Measurements from ENCODE around the gene C6orf52.

The C6orf52 gene

DNA sequence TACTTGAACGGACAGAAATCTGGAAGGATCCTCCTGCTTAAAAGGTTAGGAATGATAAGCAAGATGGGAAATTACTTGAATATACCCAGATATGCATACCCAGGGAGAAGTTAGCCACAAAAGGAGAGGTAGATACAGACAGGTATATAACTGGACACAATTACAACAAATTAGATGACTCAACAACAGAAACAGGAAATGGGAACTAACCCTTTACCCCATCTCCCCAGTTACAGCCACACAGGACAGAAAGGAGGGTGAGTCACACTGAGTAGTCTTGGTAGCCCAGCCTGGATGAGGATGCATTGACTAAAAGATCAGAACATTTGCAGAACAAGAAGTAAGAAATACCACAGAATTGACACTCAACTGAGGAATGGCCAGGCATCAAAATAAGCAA lies 61.2 kb downstream of the C6orf52 start:
- TF ChIP-seq, protein P1, sequence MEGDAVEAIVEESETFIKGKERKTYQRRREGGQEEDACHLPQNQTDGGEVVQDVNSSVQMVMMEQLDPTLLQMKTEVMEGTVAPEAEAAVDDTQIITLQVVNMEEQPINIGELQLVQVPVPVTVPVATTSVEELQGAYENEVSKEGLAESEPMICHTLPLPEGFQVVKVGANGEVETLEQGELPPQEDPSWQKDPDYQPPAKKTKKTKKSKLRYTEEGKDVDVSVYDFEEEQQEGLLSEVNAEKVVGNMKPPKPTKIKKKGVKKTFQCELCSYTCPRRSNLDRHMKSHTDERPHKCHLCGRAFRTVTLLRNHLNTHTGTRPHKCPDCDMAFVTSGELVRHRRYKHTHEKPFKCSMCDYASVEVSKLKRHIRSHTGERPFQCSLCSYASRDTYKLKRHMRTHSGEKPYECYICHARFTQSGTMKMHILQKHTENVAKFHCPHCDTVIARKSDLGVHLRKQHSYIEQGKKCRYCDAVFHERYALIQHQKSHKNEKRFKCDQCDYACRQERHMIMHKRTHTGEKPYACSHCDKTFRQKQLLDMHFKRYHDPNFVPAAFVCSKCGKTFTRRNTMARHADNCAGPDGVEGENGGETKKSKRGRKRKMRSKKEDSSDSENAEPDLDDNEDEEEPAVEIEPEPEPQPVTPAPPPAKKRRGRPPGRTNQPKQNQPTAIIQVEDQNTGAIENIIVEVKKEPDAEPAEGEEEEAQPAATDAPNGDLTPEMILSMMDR (IDR thresholded peaks at IDR 0.05; ENCODE audit: borderline replicate concordance, control extremely low read depth, extremely low read depth, insufficient read depth, missing control alignments): no peak
- peak; percentile 52 for DNase-seq (ENCODE audit: low spot score)
- in situ Hi-C loops (cut with MboI; ENCODE audit: low sequenced_read_pairs, unreplicated experiment): no loop called here

DNA sequence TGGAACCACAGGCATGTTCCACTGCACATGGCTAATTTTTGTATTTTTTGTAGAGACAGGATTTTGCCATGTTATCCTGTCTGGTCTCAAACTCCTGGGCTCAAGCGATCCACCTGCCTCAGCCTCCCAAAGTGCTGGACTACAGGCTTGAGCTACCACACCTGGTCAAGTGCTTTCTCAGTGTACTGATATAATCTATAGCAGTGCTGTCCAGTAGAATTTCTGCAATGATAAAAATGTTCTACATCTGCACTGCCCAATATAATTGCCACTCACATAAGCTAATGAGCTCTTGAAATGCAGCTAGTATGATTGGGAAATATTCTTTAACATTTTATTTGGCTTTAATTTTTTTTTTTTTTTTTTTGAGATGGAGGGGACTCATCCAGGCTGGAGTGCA lies 64.2 kb downstream of the C6orf52 start:
- in situ Hi-C loops (cut with MboI; ENCODE audit: low sequenced_read_pairs, unreplicated experiment): no loop called here
- DNase-seq (ENCODE audit: low spot score): no peak
- TF ChIP-seq, protein P1 (IDR thresholded peaks at IDR 0.05; ENCODE audit: borderline replicate concordance, control extremely low read depth, extremely low read depth, insufficient read depth, missing control alignments): no peak

DNA sequence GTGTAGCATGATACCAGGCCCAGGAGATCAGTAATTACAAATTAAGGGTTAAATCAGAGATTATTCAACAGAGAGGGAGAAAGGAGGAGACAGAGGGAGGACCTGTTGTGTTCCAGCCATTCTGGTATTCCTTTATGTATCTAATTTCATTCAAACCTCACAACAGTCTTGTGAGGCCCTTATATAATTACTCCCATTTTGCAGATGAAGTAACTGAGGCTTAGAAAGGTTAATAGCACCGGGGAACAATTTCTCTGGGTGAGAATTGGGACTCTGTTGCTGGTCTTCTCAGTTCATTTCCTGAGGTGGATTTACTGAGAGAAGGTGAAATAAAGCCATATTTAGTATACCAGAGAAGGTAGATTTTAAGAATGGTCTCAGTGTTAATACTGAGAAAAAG lies 66.6 kb downstream of the C6orf52 start:
- in situ Hi-C loops (cut with MboI; ENCODE audit: low sequenced_read_pairs, unreplicated experiment): no loop called here
- no peak for DNase-seq (ENCODE audit: low spot score)
- TF ChIP-seq, protein P1 (IDR thresholded peaks at IDR 0.05; ENCODE audit: borderline replicate concordance, control extremely low read depth, extremely low read depth, insufficient read depth, missing control alignments): no peak

DNA sequence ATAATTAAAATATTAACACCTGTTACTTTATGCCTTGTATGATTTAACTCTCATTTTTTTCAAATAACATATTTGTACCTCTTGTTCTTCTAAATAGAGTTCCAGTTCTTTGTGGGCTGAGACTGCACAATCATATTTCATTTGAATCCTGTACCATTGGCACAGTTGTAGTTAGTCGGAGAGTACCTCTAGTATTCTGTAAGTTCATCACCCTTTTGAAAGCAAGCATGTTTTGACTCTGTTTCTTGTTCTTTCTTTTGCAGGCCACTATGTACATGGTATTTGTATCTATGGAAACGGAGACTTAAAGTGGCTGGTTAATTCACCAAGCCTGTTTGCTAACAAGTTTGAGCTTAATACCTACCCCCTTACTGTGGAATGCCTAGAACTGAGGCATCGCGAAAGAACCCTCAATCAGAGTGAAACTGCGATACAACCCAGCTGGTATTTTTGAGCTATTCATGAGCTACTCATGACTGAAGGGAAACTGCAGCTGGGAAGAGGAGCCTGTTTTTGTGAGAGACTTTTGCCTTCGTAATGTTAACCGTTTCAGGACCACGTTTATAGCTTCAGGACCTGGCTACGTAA lies 68.2 kb downstream of the C6orf52 start:
- in situ Hi-C loops (cut with MboI; ENCODE audit: low sequenced_read_pairs, unreplicated experiment): no loop called here
- DNase-seq (ENCODE audit: low spot score): no peak
- TF ChIP-seq, protein P1 (IDR thresholded peaks at IDR 0.05; ENCODE audit: borderline replicate concordance, control extremely low read depth, extremely low read depth, insufficient read depth, missing control alignments): no peak

DNA sequence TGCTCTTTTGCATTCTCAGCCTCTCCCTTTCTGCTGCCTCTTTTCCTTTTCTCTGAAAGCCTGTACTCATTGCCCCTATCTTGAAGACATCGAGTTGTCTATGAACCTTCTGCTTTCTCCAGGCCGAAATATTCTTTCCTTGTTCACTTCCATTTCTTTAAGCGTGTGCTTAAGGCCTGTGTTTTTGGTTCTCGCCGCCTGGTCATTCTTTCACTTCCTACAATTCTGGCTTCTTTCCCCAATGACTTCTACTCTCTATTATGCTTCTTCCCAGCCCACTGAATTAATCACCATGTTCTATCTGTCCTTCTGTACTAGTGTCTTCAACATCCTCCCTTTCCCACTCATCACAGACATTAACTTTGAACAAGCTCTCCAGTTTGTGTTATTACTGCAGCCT lies 69.6 kb downstream of the C6orf52 start:
- TF ChIP-seq, protein P1 (IDR thresholded peaks at IDR 0.05; ENCODE audit: borderline replicate concordance, control extremely low read depth, extremely low read depth, insufficient read depth, missing control alignments): no peak
- in situ Hi-C loops (cut with MboI; ENCODE audit: low sequenced_read_pairs, unreplicated experiment): no loop called here
- no peak for DNase-seq (ENCODE audit: low spot score)

DNA sequence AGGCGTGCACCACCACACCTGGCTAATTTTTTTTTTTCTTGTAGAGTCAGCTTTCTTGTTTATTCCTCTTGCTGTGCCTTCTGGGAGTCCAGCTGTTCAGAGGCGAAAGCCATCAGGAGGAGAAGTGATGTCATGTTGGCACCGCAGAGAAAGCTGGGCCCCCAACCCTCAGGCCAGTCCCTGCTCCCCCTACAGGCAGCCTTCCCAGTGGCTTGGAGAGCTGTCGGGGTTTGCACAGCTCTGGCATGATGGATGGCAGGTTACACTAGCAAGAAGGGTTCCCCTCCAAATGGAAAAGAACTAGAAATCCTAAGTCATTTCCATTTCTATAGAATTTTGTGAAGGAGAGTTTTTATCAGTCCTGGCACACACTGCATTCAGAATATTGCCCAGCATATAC lies 72.6 kb downstream of the C6orf52 start:
- no peak for DNase-seq (ENCODE audit: low spot score)
- in situ Hi-C loops (cut with MboI; ENCODE audit: low sequenced_read_pairs, unreplicated experiment): no loop called here
- TF ChIP-seq, protein P1 (IDR thresholded peaks at IDR 0.05; ENCODE audit: borderline replicate concordance, control extremely low read depth, extremely low read depth, insufficient read depth, missing control alignments): no peak

All from GM13976 (cell line).